ENCODE results near the gene SPATS2. TPM values are rescaled to one million over a fixed set of nuclear protein-coding genes. Genes with fewer than 3 reads are reported as not detected.

The SPATS2 gene
- total RNA-seq, 3 donors from 2014 or later (not counting 1 experiment from before 2014, with no cell fraction given), result 14.6 to 18.4 (median 15.4) TPM

DNA sequence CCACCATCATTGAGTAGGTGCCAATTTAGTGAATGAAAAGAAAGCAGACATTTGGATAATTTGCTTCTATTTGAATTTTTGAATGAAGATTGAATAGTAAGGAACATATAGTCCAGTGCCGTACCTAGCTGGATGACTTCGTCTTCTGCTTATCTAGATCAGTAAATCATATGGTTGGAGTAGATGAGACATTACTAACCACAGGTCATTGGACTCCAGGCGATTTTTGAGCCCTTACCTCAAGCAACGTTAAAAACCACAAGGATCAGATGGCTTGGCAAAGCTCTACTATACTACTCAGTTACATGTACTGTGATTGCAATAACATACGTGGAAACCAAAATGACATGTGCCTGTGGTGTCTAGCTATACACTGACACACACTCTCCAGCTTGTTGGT is 1.7 kb upstream of the SPATS2 start:
- H3K9me3 ChIP-seq (ENCODE audit: control insufficient read depth, insufficient read depth, low read length), result no peaks in the 10 kb centered on the region
- TF ChIP-seq, protein P1, sequence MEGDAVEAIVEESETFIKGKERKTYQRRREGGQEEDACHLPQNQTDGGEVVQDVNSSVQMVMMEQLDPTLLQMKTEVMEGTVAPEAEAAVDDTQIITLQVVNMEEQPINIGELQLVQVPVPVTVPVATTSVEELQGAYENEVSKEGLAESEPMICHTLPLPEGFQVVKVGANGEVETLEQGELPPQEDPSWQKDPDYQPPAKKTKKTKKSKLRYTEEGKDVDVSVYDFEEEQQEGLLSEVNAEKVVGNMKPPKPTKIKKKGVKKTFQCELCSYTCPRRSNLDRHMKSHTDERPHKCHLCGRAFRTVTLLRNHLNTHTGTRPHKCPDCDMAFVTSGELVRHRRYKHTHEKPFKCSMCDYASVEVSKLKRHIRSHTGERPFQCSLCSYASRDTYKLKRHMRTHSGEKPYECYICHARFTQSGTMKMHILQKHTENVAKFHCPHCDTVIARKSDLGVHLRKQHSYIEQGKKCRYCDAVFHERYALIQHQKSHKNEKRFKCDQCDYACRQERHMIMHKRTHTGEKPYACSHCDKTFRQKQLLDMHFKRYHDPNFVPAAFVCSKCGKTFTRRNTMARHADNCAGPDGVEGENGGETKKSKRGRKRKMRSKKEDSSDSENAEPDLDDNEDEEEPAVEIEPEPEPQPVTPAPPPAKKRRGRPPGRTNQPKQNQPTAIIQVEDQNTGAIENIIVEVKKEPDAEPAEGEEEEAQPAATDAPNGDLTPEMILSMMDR (IDR thresholded peaks at IDR 0.05), result no peak
- H3K27ac ChIP-seq (ENCODE audit: low read length), result no peak overlapping the region
- no peaks in the 10 kb centered on the region for H3K36me3 ChIP-seq (ENCODE audit: control insufficient read depth, insufficient read depth, low read length)
- Mint-ChIP-seq H3K27me3 (ENCODE audit: low read depth in 2 of 2) (peaks cover 0 to 6% of the 10 kb centered on the region in 2 donors), H3K27ac (peak overlapping the region; percentile 78 to 91), H3K9me3 (no peaks in the 10 kb centered on the region), H3K36me3 (no peaks in the 10 kb centered on the region), H3K4me3 (peak overlapping the region; percentile 84), H3K4me1 (peaks cover 19 to 26% of the 10 kb centered on the region in 2 donors)
- no peak for ATAC-seq
- H3K4me3 ChIP-seq (ENCODE audit: low read length), result no peak overlapping the region
- peaks cover 13% of the 10 kb centered on the region for H3K4me1 ChIP-seq (ENCODE audit: control insufficient read depth, insufficient read depth, low read length)
- H3K27me3 ChIP-seq (ENCODE audit: control insufficient read depth, insufficient read depth, low read length), result no peaks in the 10 kb centered on the region
- intact Hi-C loops (cut with micrococcal nuclease), result no loop called here
- DNase-seq, result no peak
- WGBS (ENCODE audit: insufficient coverage), result 59% methylated on average over 5 of the region's 5 CpGs

DNA sequence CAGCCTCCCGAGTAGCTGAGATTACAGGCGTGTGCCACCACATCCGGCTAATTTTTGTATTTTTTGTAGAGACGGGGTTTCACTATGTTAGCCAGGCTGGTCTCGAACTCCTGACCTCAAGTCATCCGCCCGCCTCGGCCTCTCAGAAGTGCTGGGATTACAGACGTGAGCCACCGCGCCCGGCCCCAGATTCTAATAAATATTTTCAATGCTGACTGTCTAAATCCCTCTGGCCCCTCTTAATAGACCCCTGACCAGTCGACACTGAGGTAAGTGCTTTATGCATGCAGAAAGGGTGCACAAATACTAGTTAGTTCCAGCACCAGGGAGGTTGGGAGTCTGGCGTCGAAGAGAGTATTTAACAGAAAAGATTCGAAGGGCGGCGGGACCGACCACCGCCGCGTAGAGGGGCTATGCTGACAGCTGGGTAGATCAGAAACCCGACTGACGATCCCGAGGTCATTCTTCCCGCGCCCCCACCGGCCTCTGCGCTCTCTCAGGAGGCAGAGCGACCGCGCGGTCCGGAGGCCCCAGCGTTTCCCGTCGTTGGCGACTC is 1.1 kb upstream of the SPATS2 start:
- Mint-ChIP-seq H3K4me1 (peaks cover 20 to 28% of the 10 kb centered on the region in 2 donors), H3K27me3 (ENCODE audit: low read depth in 2 of 2) (peaks cover 0 to 3% of the 10 kb centered on the region in 2 donors), H3K36me3 (no peaks in the 10 kb centered on the region), H3K27ac (peak overlapping the region; percentile 78 to 91), H3K9me3 (no peaks in the 10 kb centered on the region), H3K4me3 (peak overlapping the region; percentile 84)
- ATAC-seq (peak; percentile 1 to 19 (median 12)), DNase-seq (no peak)
- Histone ChIP-seq H3K27ac (ENCODE audit: low read length) (peak overlapping the region; percentile 90), H3K4me1 (ENCODE audit: control insufficient read depth, insufficient read depth, low read length) (peaks cover 13% of the 10 kb centered on the region), H3K27me3 (ENCODE audit: control insufficient read depth, insufficient read depth, low read length) (no peaks in the 10 kb centered on the region), H3K4me3 (ENCODE audit: low read length) (peak overlapping the region; percentile 95), H3K9me3 (ENCODE audit: control insufficient read depth, insufficient read depth, low read length) (no peaks in the 10 kb centered on the region), H3K36me3 (ENCODE audit: control insufficient read depth, insufficient read depth, low read length) (no peaks in the 10 kb centered on the region)
- TF ChIP-seq, protein P1 (IDR thresholded peaks at IDR 0.05), result no peak
- 7% methylated on average over 38 of the region's 38 CpGs for WGBS (ENCODE audit: insufficient coverage)
- intact Hi-C loops (cut with micrococcal nuclease), result no loop called here

DNA sequence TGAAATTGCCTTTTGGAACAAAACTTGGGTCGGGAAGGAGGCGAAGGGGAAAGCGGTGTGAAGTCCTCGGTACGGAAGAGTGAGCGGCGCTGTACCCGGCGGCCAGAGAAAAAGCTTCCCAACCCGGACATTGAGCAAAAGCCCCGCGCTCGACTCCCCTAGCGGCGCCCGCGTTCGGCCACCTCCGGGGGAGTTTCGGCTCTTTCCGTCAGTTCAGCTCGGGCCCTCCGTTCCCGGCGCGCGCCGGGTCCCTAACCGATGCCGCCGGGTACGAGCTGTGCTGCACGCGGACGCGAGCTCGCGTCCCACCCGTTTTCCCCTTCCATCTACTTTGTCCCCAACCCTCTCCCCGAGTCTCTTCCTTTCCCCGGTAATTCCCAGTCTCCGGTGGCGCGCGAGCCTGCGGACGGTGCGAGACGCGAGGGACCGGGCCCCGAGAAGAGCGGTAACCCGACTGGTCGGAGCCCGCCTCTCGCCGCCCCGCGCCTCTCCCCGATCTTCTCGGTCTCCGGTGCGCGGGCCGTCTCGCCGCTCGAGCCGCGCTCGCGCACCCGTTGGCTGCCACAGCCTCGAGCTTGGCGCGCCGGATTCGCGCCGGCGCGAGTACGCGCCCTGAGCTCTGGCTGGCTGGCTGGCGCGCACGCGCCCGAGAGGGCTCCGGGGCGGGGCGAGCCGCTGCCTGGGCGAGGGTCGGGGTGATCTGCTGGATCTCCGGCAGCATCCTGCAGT is 446 bp upstream of the SPATS2 start:
- H3K9me3 Mint-ChIP-seq, result no peaks in the 10 kb centered on the region
- peak overlapping the region; percentile 84 for H3K4me3 Mint-ChIP-seq
- Histone ChIP-seq H3K27ac (ENCODE audit: low read length) (peak overlapping the region; percentile 90), H3K4me1 (ENCODE audit: control insufficient read depth, insufficient read depth, low read length) (peaks cover 13% of the 10 kb centered on the region), H3K27me3 (ENCODE audit: control insufficient read depth, insufficient read depth, low read length) (no peaks in the 10 kb centered on the region), H3K9me3 (ENCODE audit: control insufficient read depth, insufficient read depth, low read length) (no peaks in the 10 kb centered on the region), H3K36me3 (ENCODE audit: control insufficient read depth, insufficient read depth, low read length) (no peaks in the 10 kb centered on the region), H3K4me3 (ENCODE audit: low read length) (peak overlapping the region; percentile 95)
- no peaks in the 10 kb centered on the region for H3K27me3 Mint-ChIP-seq (ENCODE audit: low read depth in 2 of 2)
- TF ChIP-seq, protein P1 (IDR thresholded peaks at IDR 0.05), result no peak
- peaks cover 25 to 33% of the 10 kb centered on the region in 2 donors for H3K4me1 Mint-ChIP-seq
- peak; percentile 82 to 91 for DNase-seq
- H3K36me3 Mint-ChIP-seq, result no peaks in the 10 kb centered on the region
- ATAC-seq, result peak; percentile 82 to 91 (median 83)
- under 1% methylated on average over 97 of the region's 97 CpGs for WGBS (ENCODE audit: insufficient coverage)
- H3K27ac Mint-ChIP-seq, result peak overlapping the region; percentile 78 to 91
- intact Hi-C loops (cut with micrococcal nuclease), result no loop called here

Data from natural killer cell (primary cell).